A549 (cell line): ENCODE data around the gene ANKRD6. TPM values are rescaled to one million over a fixed set of nuclear protein-coding genes. Genes with fewer than 3 reads are reported as not detected.

Source experiments
- ATAC-seq, 2 experiments: fragments of 200-7000 bp in 1 of 2; fragments of >200 bp in 1 of 2; cut with Nextera tagmentation in 1 of 2; cut with Tn5 transposase in 1 of 2; 3 replicates each; pipeline versions ENCODE4 v1.8.0 to v1.9.1; 2018 to 2020; ENCODE audit warnings: mild to moderate bottlenecking in 1 of 2, moderate library complexity in 1 of 2
- CTCF ChIA-PET: fragments of 300-600 bp; sonication (Branson Sonifier 250); formaldehyde crosslinking; extraction: SDS; loops from one replicate; lab custom pipeline; 2021; ENCODE audit warnings: antibody characterized with exemption, inconsistent platforms; lab: Yijun Ruan, JAX
- POLR2A ChIA-PET: fragments of 350-600 bp; formaldehyde crosslinking; extraction: SDS; loops from one replicate; lab custom pipeline; 2021; ENCODE audit warnings: antibody characterized with exemption, inconsistent platforms; lab: Yijun Ruan, JAX
- DNase-seq, 2 experiments: peaks; one replicate each; pipeline versions ENCODE4 v3.0.0 to v3.0.0-alpha.2; 2011 to 2016; ENCODE audit warnings: low read depth in 1 of 2, low spot score in 1 of 2
- FAIRE-seq: peaks from 2 replicates; lab custom pipeline; 2011; peaks lifted over from hg19 to GRCh38; lab: Jason Lieb, UNC
- H3K27ac ChIP-seq, 2 experiments: fragments of >200 bp; sonication (Bioruptor Twin); formaldehyde crosslinking; 3 replicates each; pipeline ENCODE4 v1.5.1; 2016 to 2017
- H3K4me1 ChIP-seq: fragments of >200 bp; sonication (Bioruptor Twin); formaldehyde crosslinking; 3 replicates; pipeline ENCODE4 v1.6.1; 2016
- H3K4me2 ChIP-seq: fragments of >200 bp; sonication (Bioruptor Twin); formaldehyde crosslinking; 3 replicates; pipeline ENCODE4 v1.6.1; 2016
- H3K4me3 ChIP-seq: fragments of >200 bp; sonication (Bioruptor Twin); formaldehyde crosslinking; 3 replicates; pipeline ENCODE4 v1.5.1; 2016
- H3K9me3 ChIP-seq: fragments of >200 bp; sonication (Bioruptor Twin); formaldehyde crosslinking; 3 replicates; pipeline ENCODE4 v1.6.1; 2016
- CEBPB ChIP-seq, 2 experiments: fragments of >200 bp in 1 of 2; sonication (Bioruptor Twin) in 1 of 2; formaldehyde crosslinking in 1 of 2; IDR thresholded peaks; 2 replicates each; pipeline ENCODE4 v1.6.1; 2012 to 2016
- CHD2 ChIP-seq: fragments of 150-350 bp; IDR thresholded peaks from 2 replicates; pipeline ENCODE4 v1.6.1; 2014; ENCODE audit warnings: low read length; ENCODE audit not compliant: partially characterized antibody
- EHF ChIP-seq: fragments of 250-450 bp; sonication (Bioruptor Pico); IDR thresholded peaks from 2 replicates; pipeline ENCODE4 v1.5.0; 2020; ENCODE audit warnings: mild to moderate bottlenecking
- EP300 ChIP-seq, 2 experiments: fragments of >200 bp; sonication (Bioruptor Twin); formaldehyde crosslinking; IDR thresholded peaks; 2 replicates in 1 of 2; 3 replicates in 1 of 2; pipeline ENCODE4 v1.6.1; 2016 to 2017
- ESRRA ChIP-seq: fragments of 150-350 bp; IDR thresholded peaks from 2 replicates; pipeline ENCODE4 v1.6.1; 2014; ENCODE audit warnings: mild to moderate bottlenecking, low read length, borderline replicate concordance
- GATA3 ChIP-seq: IDR thresholded peaks from 2 replicates; pipeline ENCODE4 v1.6.1; 2012; ENCODE audit warnings: borderline replicate concordance
- HDAC2 ChIP-seq: fragments of 200-600 bp; sonication (generic); IDR thresholded peaks from 2 replicates; pipeline ENCODE4 v1.6.1; 2016
- HEYL ChIP-seq: fragments of 250-450 bp; sonication (Bioruptor Pico); IDR thresholded peaks from 2 replicates; pipeline ENCODE4 v1.8.0; 2021; ENCODE audit warnings: mild to moderate bottlenecking, moderate library complexity
- HOXB13 ChIP-seq: fragments of 250-450 bp; sonication (Bioruptor Pico); IDR thresholded peaks from 2 replicates; pipeline ENCODE4 v1.5.0; 2020; ENCODE audit warnings: low read depth, mild to moderate bottlenecking, moderate library complexity
- JUNB ChIP-seq: fragments of >200 bp; sonication (Bioruptor Twin); formaldehyde crosslinking; IDR thresholded peaks from 2 replicates; pipeline ENCODE4 v1.6.1; 2016
- KDM5A ChIP-seq: fragments of 200-600 bp; sonication (generic); IDR thresholded peaks from 2 replicates; pipeline ENCODE4 v1.6.1; 2016; ENCODE audit warnings: antibody characterized with exemption, mild to moderate bottlenecking
- MAFK ChIP-seq: fragments of 450-650 bp; IDR thresholded peaks from 2 replicates; pipeline ENCODE4 v1.6.1; 2014; ENCODE audit not compliant: partially characterized antibody
- NFE2L2 ChIP-seq: fragments of 150-350 bp; conservative IDR thresholded peaks from 2 replicates; pipeline ENCODE4 v1.6.1; 2014; ENCODE audit warnings: low read length
- NPAS2 ChIP-seq: fragments of 250-450 bp; sonication (Bioruptor Pico); IDR thresholded peaks from 2 replicates; pipeline ENCODE4 v1.8.0; 2022; ENCODE audit warnings: mild to moderate bottlenecking, moderate library complexity, borderline replicate concordance
- NR3C1 ChIP-seq: fragments of >200 bp; sonication (Bioruptor Twin); formaldehyde crosslinking; IDR thresholded peaks from 3 replicates; pipeline ENCODE4 v1.6.1; 2017
- PHF8 ChIP-seq: fragments of 200-600 bp; sonication (generic); IDR thresholded peaks from 2 replicates; pipeline ENCODE4 v1.6.1; 2016; ENCODE audit warnings: low read depth, mild to moderate bottlenecking, antibody characterized with exemption, moderate library complexity, borderline replicate concordance
- POLR2A ChIP-seq: IDR thresholded peaks from 2 replicates; pipeline ENCODE4 v1.6.1; 2012; ENCODE audit warnings: mild to moderate bottlenecking, low read length
- POLR2AphosphoS2 ChIP-seq: conservative IDR thresholded peaks from 2 replicates; pipeline ENCODE4 v1.6.1; 2012; ENCODE audit warnings: low read length, improper control_type of control experiment, inconsistent platforms
- RAD21 ChIP-seq, 2 experiments: fragments of >200 bp in 1 of 2; sonication (Bioruptor Twin) in 1 of 2; formaldehyde crosslinking in 1 of 2; IDR thresholded peaks in 1 of 2; conservative IDR thresholded peaks in 1 of 2; 2 replicates in 1 of 2; 3 replicates in 1 of 2; pipeline ENCODE4 v1.6.1; 2012 to 2018; ENCODE audit warnings: inconsistent platforms in 1 of 2
- RARB ChIP-seq: fragments of 250-450 bp; sonication (Bioruptor Pico); IDR thresholded peaks from 2 replicates; pipeline ENCODE4 v1.8.0; 2021; ENCODE audit warnings: mild to moderate bottlenecking, moderate library complexity
- RFX5 ChIP-seq: fragments of 450-650 bp; IDR thresholded peaks from 2 replicates; pipeline ENCODE4 v1.7.1; 2014; ENCODE audit warnings: antibody characterized with exemption, mild to moderate bottlenecking, moderate library complexity
- SMC3 ChIP-seq: fragments of >200 bp; sonication (Bioruptor Twin); formaldehyde crosslinking; IDR thresholded peaks from 3 replicates; pipeline ENCODE4 v1.6.1; 2018; ENCODE audit warnings: inconsistent platforms
- TFCP2L1 ChIP-seq: fragments of 250-450 bp; sonication (Bioruptor Pico); IDR thresholded peaks from 2 replicates; pipeline ENCODE4 v1.5.0; 2021; ENCODE audit warnings: mild to moderate bottlenecking
- TP53 ChIP-seq: fragments of 250-450 bp; sonication (Bioruptor Pico); IDR thresholded peaks from 2 replicates; pipeline ENCODE4 v1.5.0; 2021; ENCODE audit warnings: mild to moderate bottlenecking, moderate library complexity
- WGBS: methylation state at CpG from one replicate; pipeline ENCODE4 v1.1.6; 2017; ENCODE audit errors: missing lambda C conversion rate; 5-methylcytosine and 5-hydroxymethylcytosine counted together
- polyA plus RNA-seq, 4 experiments: library from polyadenylated mRNA; depleted of rRNA in 3 of 4; stranded (reverse); fragments of >200 nt; fragmentation: RNase III in 1 of 4; extraction: RNeasy Plus Mini Kit Qiagen cat#74134 plus additional on column Dnase treatment in 1 of 4; gene quantifications; 2 replicates in 3 of 4; 3 replicates in 1 of 4; pipeline ENCODE4 v1.2.3, GENCODE V29; 2011 to 2017
- TF ChIP-seq, protein P1 (sequence below): fragments of 250-450 bp; sonication (Bioruptor Pico); IDR thresholded peaks from 2 replicates; pipeline ENCODE4 v1.5.0; 2021; ENCODE audit warnings: mild to moderate bottlenecking, moderate library complexity, borderline replicate concordance
- TF ChIP-seq, protein P2 (sequence below): fragments of >200 bp; sonication (Bioruptor Twin); formaldehyde crosslinking; IDR thresholded peaks from 3 replicates; pipeline ENCODE4 v1.5.1; 2016
- TF ChIP-seq, protein P3 (sequence below): fragments of >200 bp; sonication (Bioruptor Twin); formaldehyde crosslinking; IDR thresholded peaks from 3 replicates; pipeline ENCODE4 v1.6.1; 2016
- TF ChIP-seq, protein P4 (sequence below): fragments of 150-350 bp; IDR thresholded peaks from 2 replicates; pipeline ENCODE4 v1.6.1; 2014; ENCODE audit warnings: low read depth, mild to moderate bottlenecking, low read length

The ANKRD6 gene
- polyA plus RNA-seq, 2 of the 4 experiments (the other 2 are of a cell fraction) = 2.2 to 3.6 TPM

DNA sequence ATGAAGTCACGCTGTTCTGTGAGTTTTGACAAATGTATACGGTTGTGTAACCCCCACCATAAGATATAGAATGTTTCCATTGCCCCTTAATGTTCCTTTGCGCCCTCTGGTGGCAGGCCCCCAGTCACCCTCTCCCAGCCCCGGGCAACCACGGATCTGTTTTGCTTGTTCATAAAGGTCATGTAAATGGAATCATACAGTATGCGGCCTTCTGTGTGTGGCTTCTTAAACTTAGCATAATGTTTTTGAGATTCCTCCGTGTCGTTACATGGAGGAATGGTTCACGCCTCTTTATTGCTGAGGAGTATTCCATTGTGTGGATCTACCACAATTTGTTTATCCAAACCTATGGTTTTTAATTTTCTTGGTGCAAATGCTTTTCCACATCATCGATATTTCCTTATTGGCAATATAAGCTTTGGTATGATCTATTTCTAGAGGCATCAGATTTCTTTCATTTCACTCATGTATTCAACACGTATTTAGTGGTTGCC is 177.2 kb downstream of the ANKRD6 start:
- DNase-seq = peak; percentile 38 to 50
- FAIRE-seq = no peak
- no peak overlapping the region for H3K4me3 ChIP-seq
- 25% methylated on average over 11 of the region's 11 CpGs for WGBS
- no peak overlapping the region for H3K4me2 ChIP-seq
- ChIA-PET POLR2A (no interaction called here), CTCF (interaction anchor here (0.7 to 2.8 kb wide), 27 partner anchors 10 to 628 kb away, joined by 3 to 16 read pairs (median 5); partner anchors contain the start of gene ANKRD6)
- H3K9me3 ChIP-seq = no peaks in the 10 kb centered on the region
- peak; percentile 77 to 94 for ATAC-seq
- TF ChIP-seq MAFK (no peak), SMC3 (peak; percentile 81), RFX5 (no peak), GATA3 (no peak), CHD2 (no peak), HEYL (no peak), POLR2AphosphoS2 (no peak), JUNB (no peak), KDM5A (no peak), NR3C1 (no peak), POLR2A (no peak), ESRRA (no peak), TFCP2L1 (no peak), RAD21 (conservative IDR thresholded peaks at IDR 0.05 in 1 of 2, IDR thresholded peaks at IDR 0.05 in 1 of 2) (peak; percentile 53 to 58; a peak in 4 of 5 replicates), PHF8 (no peak), NPAS2 (CRISPR knock-in tag) (no peak), EP300 (IDR thresholded peaks at IDR 0.05) (no peak)
- TF ChIP-seq, protein P1, sequence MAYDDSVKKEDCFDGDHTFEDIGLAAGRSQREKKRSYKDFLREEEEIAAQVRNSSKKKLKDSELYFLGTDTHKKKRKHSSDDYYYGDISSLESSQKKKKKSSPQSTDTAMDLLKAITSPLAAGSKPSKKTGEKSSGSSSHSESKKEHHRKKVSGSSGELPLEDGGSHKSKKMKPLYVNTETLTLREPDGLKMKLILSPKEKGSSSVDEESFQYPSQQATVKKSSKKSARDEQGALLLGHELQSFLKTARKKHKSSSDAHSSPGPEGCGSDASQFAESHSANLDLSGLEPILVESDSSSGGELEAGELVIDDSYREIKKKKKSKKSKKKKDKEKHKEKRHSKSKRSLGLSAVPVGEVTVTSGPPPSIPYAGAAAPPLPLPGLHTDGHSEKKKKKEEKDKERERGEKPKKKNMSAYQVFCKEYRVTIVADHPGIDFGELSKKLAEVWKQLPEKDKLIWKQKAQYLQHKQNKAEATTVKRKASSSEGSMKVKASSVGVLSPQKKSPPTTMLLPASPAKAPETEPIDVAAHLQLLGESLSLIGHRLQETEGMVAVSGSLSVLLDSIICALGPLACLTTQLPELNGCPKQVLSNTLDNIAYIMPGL = no peak
- TF ChIP-seq, protein P2, sequence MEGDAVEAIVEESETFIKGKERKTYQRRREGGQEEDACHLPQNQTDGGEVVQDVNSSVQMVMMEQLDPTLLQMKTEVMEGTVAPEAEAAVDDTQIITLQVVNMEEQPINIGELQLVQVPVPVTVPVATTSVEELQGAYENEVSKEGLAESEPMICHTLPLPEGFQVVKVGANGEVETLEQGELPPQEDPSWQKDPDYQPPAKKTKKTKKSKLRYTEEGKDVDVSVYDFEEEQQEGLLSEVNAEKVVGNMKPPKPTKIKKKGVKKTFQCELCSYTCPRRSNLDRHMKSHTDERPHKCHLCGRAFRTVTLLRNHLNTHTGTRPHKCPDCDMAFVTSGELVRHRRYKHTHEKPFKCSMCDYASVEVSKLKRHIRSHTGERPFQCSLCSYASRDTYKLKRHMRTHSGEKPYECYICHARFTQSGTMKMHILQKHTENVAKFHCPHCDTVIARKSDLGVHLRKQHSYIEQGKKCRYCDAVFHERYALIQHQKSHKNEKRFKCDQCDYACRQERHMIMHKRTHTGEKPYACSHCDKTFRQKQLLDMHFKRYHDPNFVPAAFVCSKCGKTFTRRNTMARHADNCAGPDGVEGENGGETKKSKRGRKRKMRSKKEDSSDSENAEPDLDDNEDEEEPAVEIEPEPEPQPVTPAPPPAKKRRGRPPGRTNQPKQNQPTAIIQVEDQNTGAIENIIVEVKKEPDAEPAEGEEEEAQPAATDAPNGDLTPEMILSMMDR = peak; percentile 77
- TF ChIP-seq, protein P3, sequence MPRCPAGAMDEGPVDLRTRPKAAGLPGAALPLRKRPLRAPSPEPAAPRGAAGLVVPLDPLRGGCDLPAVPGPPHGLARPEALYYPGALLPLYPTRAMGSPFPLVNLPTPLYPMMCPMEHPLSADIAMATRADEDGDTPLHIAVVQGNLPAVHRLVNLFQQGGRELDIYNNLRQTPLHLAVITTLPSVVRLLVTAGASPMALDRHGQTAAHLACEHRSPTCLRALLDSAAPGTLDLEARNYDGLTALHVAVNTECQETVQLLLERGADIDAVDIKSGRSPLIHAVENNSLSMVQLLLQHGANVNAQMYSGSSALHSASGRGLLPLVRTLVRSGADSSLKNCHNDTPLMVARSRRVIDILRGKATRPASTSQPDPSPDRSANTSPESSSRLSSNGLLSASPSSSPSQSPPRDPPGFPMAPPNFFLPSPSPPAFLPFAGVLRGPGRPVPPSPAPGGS = no peak
- H3K4me1 ChIP-seq = no peaks in the 10 kb centered on the region
- H3K27ac ChIP-seq = no peak overlapping the region

DNA sequence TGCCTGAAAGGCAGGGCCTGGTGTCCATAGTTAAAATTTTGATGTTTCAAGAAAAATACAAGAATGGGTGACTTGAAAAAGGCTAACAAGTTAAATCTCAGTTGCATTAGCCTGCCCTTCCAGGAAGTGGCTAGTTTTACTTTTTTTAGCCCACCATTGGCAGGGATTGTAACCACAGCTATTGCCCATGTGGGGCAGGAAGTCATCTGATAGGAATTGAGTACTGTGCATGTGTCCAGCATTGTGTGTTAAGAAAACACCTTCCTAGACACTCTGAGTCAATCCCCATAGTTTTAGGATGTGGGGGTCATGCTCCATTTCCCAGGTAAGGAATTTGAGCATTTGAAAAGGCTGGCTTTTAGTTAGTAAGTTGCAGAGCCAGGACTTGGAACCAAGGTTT is 178.7 kb downstream of the ANKRD6 start:
- Histone ChIP-seq H3K4me2 (no peak overlapping the region), H3K4me1 (no peaks in the 10 kb centered on the region), H3K4me3 (no peak overlapping the region), H3K9me3 (no peaks in the 10 kb centered on the region), H3K27ac (no peak overlapping the region)
- ChIA-PET CTCF (interaction anchor here (1.6 to 2.4 kb wide), 4 partner anchors 178 to 300 kb away, joined by 4 to 16 read pairs (median 7); partner anchors contain the start of gene ANKRD6), POLR2A (no interaction called here)
- FAIRE-seq (no peak), ATAC-seq (no peak), DNase-seq (no peak)
- no peak for TF ChIP-seq RFX5
- TF ChIP-seq HDAC2 = no peak
- no peak for TF ChIP-seq CEBPB (IDR thresholded peaks at IDR 0.05)
- TF ChIP-seq POLR2A = no peak
- no peak for TF ChIP-seq HOXB13 (CRISPR knock-in tag)
- TF ChIP-seq TP53 (CRISPR knock-in tag) = no peak
- TF ChIP-seq, protein P4, sequence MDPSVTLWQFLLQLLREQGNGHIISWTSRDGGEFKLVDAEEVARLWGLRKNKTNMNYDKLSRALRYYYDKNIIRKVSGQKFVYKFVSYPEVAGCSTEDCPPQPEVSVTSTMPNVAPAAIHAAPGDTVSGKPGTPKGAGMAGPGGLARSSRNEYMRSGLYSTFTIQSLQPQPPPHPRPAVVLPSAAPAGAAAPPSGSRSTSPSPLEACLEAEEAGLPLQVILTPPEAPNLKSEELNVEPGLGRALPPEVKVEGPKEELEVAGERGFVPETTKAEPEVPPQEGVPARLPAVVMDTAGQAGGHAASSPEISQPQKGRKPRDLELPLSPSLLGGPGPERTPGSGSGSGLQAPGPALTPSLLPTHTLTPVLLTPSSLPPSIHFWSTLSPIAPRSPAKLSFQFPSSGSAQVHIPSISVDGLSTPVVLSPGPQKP = no peak
- TF ChIP-seq, protein P1 = no peak
- no peak for TF ChIP-seq EP300 (IDR thresholded peaks at IDR 0.05)
- no peak for TF ChIP-seq NPAS2 (CRISPR knock-in tag)
- TF ChIP-seq EHF (CRISPR knock-in tag) = no peak
- TF ChIP-seq RARB (CRISPR knock-in tag) = no peak
- no peak for TF ChIP-seq NFE2L2
